Stomach (tissue), 4 donors: Measurements from ENCODE around the gene ABLIM2.

ENCODE experiments used
- EP300 ChIP-seq: sonication (generic); formaldehyde crosslinking; IDR thresholded peaks from one replicate; pipeline ENCODE4 v1.6.1; 2017; ENCODE audit warnings: antibody characterized with exemption
- POLR2A ChIP-seq, 4 donors: fragments of 450-650 bp; IDR thresholded peaks; one replicate each; pipeline ENCODE4 v1.6.1; 2016; ENCODE audit warnings: antibody characterized with exemption in 4 of 4, control low read depth in 2 of 4, mild to moderate bottlenecking in 1 of 4, moderate library complexity in 1 of 4
- TF ChIP-seq, protein P1 (sequence below), 7 experiments: fragments of 450-650 bp in 4 of 7; fragments of 200-600 bp in 3 of 7; sonication (generic) in 3 of 7; IDR thresholded peaks; one replicate each; pipeline ENCODE4 v1.5.1; 2016 to 2019; ENCODE audit warnings: antibody characterized with exemption in 7 of 7, control low read depth in 2 of 7, mild to moderate bottlenecking in 1 of 7

DNA sequence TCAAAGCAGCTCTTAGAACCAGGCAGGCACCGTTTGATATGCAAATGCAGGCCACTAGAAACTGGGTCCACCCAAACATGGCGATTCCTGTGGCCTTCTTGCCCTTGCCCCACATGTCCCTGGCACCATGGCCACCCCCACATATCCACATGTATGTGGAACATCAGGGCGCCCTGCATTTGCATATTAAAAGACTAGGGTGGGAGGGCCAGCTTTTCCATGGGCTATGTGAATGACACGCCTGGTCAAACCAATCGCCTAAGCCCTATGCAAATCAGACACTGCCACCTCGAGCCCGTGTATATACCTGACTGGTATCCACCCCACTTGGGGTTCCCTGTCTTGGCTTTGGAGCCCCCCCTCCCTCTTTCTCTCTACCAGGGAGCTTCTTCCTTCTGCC lies 107.0 kb downstream of the ABLIM2 start:
- TF ChIP-seq EP300 (no peak), POLR2A (IDR thresholded peaks at IDR 0.05) (no peak)
- TF ChIP-seq, protein P1, sequence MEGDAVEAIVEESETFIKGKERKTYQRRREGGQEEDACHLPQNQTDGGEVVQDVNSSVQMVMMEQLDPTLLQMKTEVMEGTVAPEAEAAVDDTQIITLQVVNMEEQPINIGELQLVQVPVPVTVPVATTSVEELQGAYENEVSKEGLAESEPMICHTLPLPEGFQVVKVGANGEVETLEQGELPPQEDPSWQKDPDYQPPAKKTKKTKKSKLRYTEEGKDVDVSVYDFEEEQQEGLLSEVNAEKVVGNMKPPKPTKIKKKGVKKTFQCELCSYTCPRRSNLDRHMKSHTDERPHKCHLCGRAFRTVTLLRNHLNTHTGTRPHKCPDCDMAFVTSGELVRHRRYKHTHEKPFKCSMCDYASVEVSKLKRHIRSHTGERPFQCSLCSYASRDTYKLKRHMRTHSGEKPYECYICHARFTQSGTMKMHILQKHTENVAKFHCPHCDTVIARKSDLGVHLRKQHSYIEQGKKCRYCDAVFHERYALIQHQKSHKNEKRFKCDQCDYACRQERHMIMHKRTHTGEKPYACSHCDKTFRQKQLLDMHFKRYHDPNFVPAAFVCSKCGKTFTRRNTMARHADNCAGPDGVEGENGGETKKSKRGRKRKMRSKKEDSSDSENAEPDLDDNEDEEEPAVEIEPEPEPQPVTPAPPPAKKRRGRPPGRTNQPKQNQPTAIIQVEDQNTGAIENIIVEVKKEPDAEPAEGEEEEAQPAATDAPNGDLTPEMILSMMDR (IDR thresholded peaks at IDR 0.05), result no peak
